ENCODE results near the gene NOVA1.
A peak's percentile ranks its signal among the peaks of the same experiment; 100 is the strongest.

The NOVA1 gene

GRCh38 chr14:26589925-26590324 lies 7.9 kb downstream of the NOVA1 start:
- DNase-seq = no peak

- no peak for DNase-seq
Measured at GRCh38 chr14:26577711-26578110, 20.1 kb downstream of the NOVA1 start.

- DNase-seq = no peak
Measured at GRCh38 chr14:26554069-26554772, 43.6 kb downstream of the NOVA1 start.

GRCh38 chr14:26549571-26549970 lies 48.3 kb downstream of the NOVA1 start:
- DNase-seq = no peak

- no peak for DNase-seq
Measured at GRCh38 chr14:26548406-26548805, 49.4 kb downstream of the NOVA1 start.

- no peak for DNase-seq
Measured at GRCh38 chr14:26538176-26538575, 59.7 kb downstream of the NOVA1 start.

GRCh38 chr14:26531894-26532293 lies 65.9 kb downstream of the NOVA1 start:
- DNase-seq = no peak

GRCh38 chr14:26528415-26529182 lies 69.2 kb downstream of the NOVA1 start:
- no peak for DNase-seq

GRCh38 chr14:26527095-26527494 lies 70.7 kb downstream of the NOVA1 start:
- no peak for DNase-seq

- no peak for DNase-seq
Measured at GRCh38 chr14:26526137-26526536, 71.7 kb downstream of the NOVA1 start.

GRCh38 chr14:26525085-26525484 lies 72.7 kb downstream of the NOVA1 start:
- DNase-seq = no peak

GRCh38 chr14:26522967-26523366 lies 74.9 kb downstream of the NOVA1 start:
- DNase-seq = no peak

GRCh38 chr14:26517771-26518170 lies 80.1 kb downstream of the NOVA1 start:
- DNase-seq = no peak

- no peak for DNase-seq
Measured at GRCh38 chr14:26500028-26500427, 97.8 kb downstream of the NOVA1 start.

GRCh38 chr14:26499546-26499945 lies 98.3 kb downstream of the NOVA1 start:
- DNase-seq = no peak

- DNase-seq = no peak
Measured at GRCh38 chr14:26486922-26487321, 110.9 kb downstream of the NOVA1 start.

GRCh38 chr14:26484562-26484961 lies 113.3 kb downstream of the NOVA1 start:
- DNase-seq = no peak

- DNase-seq = no peak
Measured at GRCh38 chr14:26478967-26479366, 118.9 kb downstream of the NOVA1 start.

- DNase-seq = no peak
Measured at GRCh38 chr14:26466862-26467261, 131.0 kb downstream of the NOVA1 start.

GRCh38 chr14:26463136-26463535 lies 134.7 kb downstream of the NOVA1 start:
- DNase-seq = no peak

- DNase-seq = no peak
Measured at GRCh38 chr14:26454105-26454504, 143.7 kb downstream of the NOVA1 start.

GRCh38 chr14:26448181-26448855 lies 149.5 kb downstream of the NOVA1 start:
- peak; percentile 63 for DNase-seq

- DNase-seq = no peak
Measured at GRCh38 chr14:26444822-26445221, 153.0 kb downstream of the NOVA1 start.

- no peak for DNase-seq
Measured at GRCh38 chr14:26443654-26444053, 154.2 kb downstream of the NOVA1 start.

Data from NCI-H187 treated with DMSO at 0.1 percent for 48 hours (cell line).